B cell (primary cell): Measurements from ENCODE around the gene LRRC8B. TPM values are rescaled to one million over a fixed set of nuclear protein-coding genes. Genes with fewer than 3 reads are reported as not detected.

Source experiments
- ATAC-seq: fragments of 200-7000 bp; cut with Tn5 transposase; one replicate; pipeline ENCODE4 v1.10.0; 2021; ENCODE audit warnings: low read depth, mild to moderate bottlenecking, moderate number of reproducible peaks, moderate library complexity
- CTCF ChIA-PET: fragments of 350-600 bp; sonication (Branson Sonifier 250); formaldehyde crosslinking; loops from one replicate; lab custom pipeline; 2021; ENCODE audit warnings: antibody characterized with exemption, inconsistent platforms; lab: Charles Lee
- POLR2A ChIA-PET: fragments of 350-600 bp; sonication (Branson Sonifier 250); formaldehyde crosslinking; loops from one replicate; lab custom pipeline; 2021; ENCODE audit warnings: antibody characterized with exemption; lab: Charles Lee
- DNase-seq: peaks from one replicate; pipeline ENCODE4 v3.0.0; 2013
- H2AFZ ChIP-seq: 2 replicates; pipeline ENCODE4 v1.6.1; 2012; ENCODE audit warnings: mild to moderate bottlenecking, low read depth, low read length; ENCODE audit not compliant: insufficient read depth, poor library complexity, severe bottlenecking
- H3K27ac ChIP-seq, 2 donors: 1 replicate in 1 of 2; 2 replicates in 1 of 2; pipeline ENCODE4 v1.5.1; 2012 to 2013; ENCODE audit warnings: low read length in 2 of 2, mild to moderate bottlenecking in 2 of 2, moderate library complexity in 1 of 2
- H3K27me3 ChIP-seq, 4 experiments: fragments of 200-600 bp in 1 of 4; sonication (generic) in 1 of 4; replicated peaks in 1 of 4; 1 replicate in 2 of 4; 2 replicates in 2 of 4; pipeline versions ENCODE4 v1.6.1 to v1.7.0; 2013 to 2016; ENCODE audit warnings: low read length in 3 of 4, mild to moderate bottlenecking in 2 of 4, mixed read lengths in 1 of 4, moderate library complexity in 1 of 4; ENCODE audit not compliant: insufficient read depth in 4 of 4, control insufficient read depth in 3 of 4; ENCODE audit errors: control extremely low read depth in 1 of 4
- H3K36me3 ChIP-seq, 2 experiments: replicated peaks in 1 of 2; 1 replicate in 1 of 2; 2 replicates in 1 of 2; pipeline versions ENCODE4 v1.6.1 to v1.7.1; 2013; ENCODE audit warnings: low read length in 1 of 2; ENCODE audit not compliant: insufficient read depth in 2 of 2, control insufficient read depth in 1 of 2; ENCODE audit errors: control extremely low read depth in 1 of 2, extremely low read depth in 1 of 2
- H3K4me1 ChIP-seq, 2 donors: fragments of 200-600 bp in 1 of 2; sonication (generic) in 1 of 2; 1 replicate in 1 of 2; 2 replicates in 1 of 2; pipeline versions ENCODE4 v1.5.1 to v1.6.1; 2013 to 2017; ENCODE audit warnings: low read length in 2 of 2; ENCODE audit not compliant: control insufficient read depth in 2 of 2, insufficient read depth in 2 of 2
- H3K4me2 ChIP-seq: replicated peaks from 2 replicates; pipeline ENCODE3; 2012; ENCODE audit warnings: mild to moderate bottlenecking, low read depth, low read length; ENCODE audit not compliant: poor library complexity, severe bottlenecking
- H3K4me3 ChIP-seq, 5 experiments: fragments of 200-600 bp in 1 of 5; sonication (generic) in 1 of 5; 1 replicate in 3 of 5; 2 replicates in 2 of 5; pipeline versions ENCODE4 v1.5.1 to v1.7.0; 2011 to 2016; ENCODE audit warnings: low read length in 4 of 5, mild to moderate bottlenecking in 4 of 5, low read depth in 2 of 5, control low read depth in 1 of 5, moderate library complexity in 1 of 5; ENCODE audit not compliant: insufficient read depth in 1 of 5; ENCODE audit errors: control extremely low read depth in 1 of 5, extremely low read depth in 1 of 5
- H3K79me2 ChIP-seq: fragments of 200-600 bp; sonication (generic); one replicate; pipeline ENCODE4 v1.6.0; 2016; ENCODE audit warnings: low read length; ENCODE audit not compliant: control insufficient read depth, insufficient read depth
- H3K9ac ChIP-seq: fragments of 200-600 bp; sonication (generic); 2 replicates; pipeline ENCODE4 v1.6.1; 2017; ENCODE audit warnings: mild to moderate bottlenecking, low read length, moderate library complexity
- H3K9me3 ChIP-seq, 3 donors: one replicate each; pipeline versions ENCODE4 v1.6.1 to v1.7.1; 2013; ENCODE audit warnings: low read length in 2 of 3; ENCODE audit not compliant: control insufficient read depth in 2 of 3, insufficient read depth in 1 of 3; ENCODE audit errors: control extremely low read depth in 1 of 3
- H4K20me1 ChIP-seq: 2 replicates; pipeline ENCODE4 v1.6.0; 2012; ENCODE audit warnings: mild to moderate bottlenecking, low read length; ENCODE audit not compliant: insufficient read depth, control insufficient read depth, poor library complexity, severe bottlenecking
- H3K27ac Mint-ChIP-seq: one replicate; pipeline ENCODE4 v1.8.0; 2021; ENCODE audit warnings: mixed read lengths
- H3K27me3 Mint-ChIP-seq: one replicate; pipeline ENCODE4 v1.8.0; 2021; ENCODE audit warnings: mixed read lengths
- H3K4me1 Mint-ChIP-seq: one replicate; pipeline ENCODE4 v1.8.0; 2021; ENCODE audit warnings: mixed read lengths
- H3K4me3 Mint-ChIP-seq: one replicate; pipeline ENCODE4 v1.8.0; 2021; ENCODE audit warnings: mixed read lengths
- H3K9me3 Mint-ChIP-seq: one replicate; pipeline ENCODE4 v1.8.0; 2022; ENCODE audit warnings: mixed read lengths; ENCODE audit not compliant: insufficient read depth
- EZH2 ChIP-seq: IDR thresholded peaks from 2 replicates; pipeline ENCODE4 v1.6.1; 2012; ENCODE audit warnings: borderline replicate concordance, low read depth, mild to moderate bottlenecking, moderate library complexity, low read length; ENCODE audit not compliant: insufficient read depth, poor library complexity, severe bottlenecking
- WGBS: methylation state at CpG from one replicate; pipeline ENCODE4 v1.1.5; 2013; ENCODE audit warnings: missing lambda C conversion rate; ENCODE audit not compliant: insufficient coverage; 5-methylcytosine and 5-hydroxymethylcytosine counted together
- intact Hi-C: fragments of 100-400 bp; cut with micrococcal nuclease; formaldehyde crosslinking; loops from one replicate; pipeline ENCODE4 v1.10.0; 2022
- polyA plus RNA-seq: library from polyadenylated mRNA; depleted of rRNA; stranded (reverse); fragments of >200 nt; gene quantifications from 2 replicates; pipeline ENCODE4 v1.2.3, GENCODE V29; 2012
- total RNA-seq, 2 donors: library from RNA; stranded (reverse); fragments of 120-200 nt in 1 of 2; gene quantifications; 1 replicate in 1 of 2; 2 replicates in 1 of 2; pipeline versions ENCODE4 v1.2.3 to v1.2.4, GENCODE V29; 2013 to 2022
- TF ChIP-seq, protein P1 (sequence below): fragments of 200-600 bp; IDR thresholded peaks from one replicate; pipeline ENCODE4 v1.8.0; 2022; ENCODE audit warnings: antibody characterized with exemption, mild to moderate bottlenecking

LRRC8B gene
- total and polyA plus RNA-seq, 2 donors (not counting 1 experiment from before 2014, with no cell fraction given) = 2.2 to 9.9 TPM

DNA sequence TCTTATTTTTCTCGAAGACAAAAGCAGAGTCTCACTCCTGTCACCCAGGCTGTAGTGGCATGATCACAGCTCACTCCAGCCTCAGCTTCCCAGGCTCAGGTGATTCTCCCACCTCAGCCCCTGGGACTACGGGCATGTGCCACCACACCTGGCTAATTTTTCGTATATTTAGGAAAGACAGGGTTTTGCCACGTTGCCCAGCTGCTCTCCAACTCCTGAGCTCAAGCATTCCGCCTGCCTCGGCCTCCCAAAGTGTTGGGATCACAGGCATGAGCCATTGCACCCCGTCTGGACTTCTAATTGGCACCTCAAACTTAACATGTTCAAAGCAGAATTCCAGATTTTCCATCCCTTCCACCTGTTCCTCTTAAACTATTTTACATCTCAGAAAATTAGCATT lies 89.3 kb downstream of the LRRC8B start:
- Histone ChIP-seq H3K4me1 (peaks cover 13 to 27% of the 10 kb centered on the region in 2 donors), H3K9ac (no peak overlapping the region), H3K4me3 (no peak overlapping the region), H3K79me2 (no peaks in the 10 kb centered on the region), H3K27ac (no peak overlapping the region), H3K27me3 (no peaks in the 10 kb centered on the region), H4K20me1 (no peaks in the 10 kb centered on the region), H3K36me3 (no peaks in the 10 kb centered on the region), H3K4me2 (no peak overlapping the region), H2AFZ (no peak overlapping the region), H3K9me3 (peaks cover 0 to 7% (median 6%) of the 10 kb centered on the region in 3 donors)
- no peaks in the 10 kb centered on the region for H3K27me3 Mint-ChIP-seq
- ChIA-PET CTCF (interaction anchor here (1.8 to 6.8 kb wide), 3 partner anchors 10 to 149 kb away, joined by 4 to 46 read pairs (median 8); no protein-coding TSS in a partner anchor), POLR2A (interaction anchor here (0.7 kb wide), 1 partner anchor 23 kb away, joined by 6 read pairs; no protein-coding TSS in a partner anchor)
- H3K27ac Mint-ChIP-seq = no peak overlapping the region
- no peak overlapping the region for H3K4me3 Mint-ChIP-seq
- WGBS = 97% methylated on average over 7 of the region's 7 CpGs
- ATAC-seq (no peak), DNase-seq (no peak)
- TF ChIP-seq, protein P1, sequence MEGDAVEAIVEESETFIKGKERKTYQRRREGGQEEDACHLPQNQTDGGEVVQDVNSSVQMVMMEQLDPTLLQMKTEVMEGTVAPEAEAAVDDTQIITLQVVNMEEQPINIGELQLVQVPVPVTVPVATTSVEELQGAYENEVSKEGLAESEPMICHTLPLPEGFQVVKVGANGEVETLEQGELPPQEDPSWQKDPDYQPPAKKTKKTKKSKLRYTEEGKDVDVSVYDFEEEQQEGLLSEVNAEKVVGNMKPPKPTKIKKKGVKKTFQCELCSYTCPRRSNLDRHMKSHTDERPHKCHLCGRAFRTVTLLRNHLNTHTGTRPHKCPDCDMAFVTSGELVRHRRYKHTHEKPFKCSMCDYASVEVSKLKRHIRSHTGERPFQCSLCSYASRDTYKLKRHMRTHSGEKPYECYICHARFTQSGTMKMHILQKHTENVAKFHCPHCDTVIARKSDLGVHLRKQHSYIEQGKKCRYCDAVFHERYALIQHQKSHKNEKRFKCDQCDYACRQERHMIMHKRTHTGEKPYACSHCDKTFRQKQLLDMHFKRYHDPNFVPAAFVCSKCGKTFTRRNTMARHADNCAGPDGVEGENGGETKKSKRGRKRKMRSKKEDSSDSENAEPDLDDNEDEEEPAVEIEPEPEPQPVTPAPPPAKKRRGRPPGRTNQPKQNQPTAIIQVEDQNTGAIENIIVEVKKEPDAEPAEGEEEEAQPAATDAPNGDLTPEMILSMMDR = no peak
- no peak for TF ChIP-seq EZH2
- H3K4me1 Mint-ChIP-seq = peaks cover 23% of the 10 kb centered on the region
- peaks cover 3% of the 10 kb centered on the region for H3K9me3 Mint-ChIP-seq
- intact Hi-C loops = no loop called here
